OCI-LY7 (cell line): ENCODE measurements around the gene ETV5. TPM values are rescaled to one million over a fixed set of nuclear protein-coding genes. Genes with fewer than 3 reads are reported as not detected.
"Not testable (repeated sequence)": the region's sequence is repeated elsewhere in the genome, so short reads cannot be mapped to it uniquely, and the experiment has no call there.

ENCODE experiments used
- BruUV-seq: library from RNA; stranded (reverse); fragments of 400-500 nt; replicated peaks from 2 replicates; lab custom pipeline; 2021; lab: Mats Ljungman, UMichigan
- CTCF ChIA-PET: fragments of 300-600 bp; sonication (Branson Sonifier 250); formaldehyde crosslinking; loops from one replicate; lab custom pipeline; 2022; ENCODE audit warnings: antibody characterized with exemption; ENCODE audit not compliant: unreplicated experiment; lab: Charles Lee
- POLR2A ChIA-PET: fragments of 300-600 bp; sonication (Branson Sonifier 250); formaldehyde crosslinking; loops from one replicate; lab custom pipeline; 2022; ENCODE audit warnings: antibody characterized with exemption; lab: Charles Lee
- DNase-seq: peaks from one replicate; pipeline ENCODE4 v3.0.0-alpha.2; 2015; ENCODE audit warnings: low spot score
- H2AFZ ChIP-seq: fragments of 200-600 bp; sonication (generic), shearing (Covaris generic); 2 replicates; pipeline ENCODE4 v1.6.1; 2014; ENCODE audit warnings: mild to moderate bottlenecking, antibody characterized with exemption, low read length, moderate library complexity
- H3K27ac ChIP-seq: fragments of 200-600 bp; sonication (generic); 2 replicates; pipeline ENCODE4 v1.5.1; 2014; ENCODE audit warnings: mixed run types, low read depth, mild to moderate bottlenecking, moderate library complexity, low read length, inconsistent platforms; ENCODE audit not compliant: poor library complexity, severe bottlenecking
- H3K36me3 ChIP-seq: fragments of 200-600 bp; sonication (generic); 2 replicates; pipeline ENCODE4 v1.6.1; 2014; ENCODE audit warnings: mild to moderate bottlenecking, antibody characterized with exemption, low read length, moderate library complexity, mixed read lengths; ENCODE audit not compliant: insufficient read depth
- H3K4me1 ChIP-seq: fragments of 200-600 bp; sonication (generic); 2 replicates; pipeline ENCODE4 v1.5.1; 2014; ENCODE audit warnings: mild to moderate bottlenecking, low read length; ENCODE audit not compliant: insufficient read depth, poor library complexity, severe bottlenecking
- H3K4me2 ChIP-seq: fragments of 200-600 bp; sonication (generic); 2 replicates; pipeline ENCODE4 v1.6.1; 2014; ENCODE audit warnings: mild to moderate bottlenecking, low read length
- H3K4me3 ChIP-seq: fragments of 200-600 bp; sonication (generic); 2 replicates; pipeline ENCODE4 v1.5.1; 2014; ENCODE audit warnings: mild to moderate bottlenecking, low read depth, low read length; ENCODE audit not compliant: poor library complexity, severe bottlenecking
- H3K79me2 ChIP-seq: fragments of 200-600 bp; sonication (generic); 2 replicates; pipeline ENCODE4 v1.6.1; 2016; ENCODE audit warnings: low read depth, mild to moderate bottlenecking, low read length, moderate library complexity, mixed read lengths; ENCODE audit not compliant: insufficient read depth
- H3K9me2 ChIP-seq: fragments of 200-600 bp; sonication (generic); 2 replicates; pipeline ENCODE4 v1.6.1; 2016; ENCODE audit warnings: mild to moderate bottlenecking, low read length, mixed read lengths; ENCODE audit not compliant: insufficient read depth
- H3K9me3 ChIP-seq: fragments of 200-600 bp; sonication (generic); 2 replicates; pipeline ENCODE4 v1.6.1; 2014; ENCODE audit warnings: mild to moderate bottlenecking, mixed run types, low read length, mixed read lengths
- H4K20me1 ChIP-seq: fragments of 200-600 bp; sonication (generic); 2 replicates; pipeline ENCODE4 v1.6.1; 2014; ENCODE audit warnings: mild to moderate bottlenecking, antibody characterized with exemption, low read length, moderate library complexity, mixed read lengths; ENCODE audit not compliant: insufficient read depth
- CTCF ChIP-seq: fragments of 200-600 bp; sonication (generic); conservative IDR thresholded peaks from 2 replicates; pipeline ENCODE4 v1.5.1; 2014; ENCODE audit warnings: mild to moderate bottlenecking, antibody characterized with exemption, low read length, moderate library complexity, mixed read lengths
- EZH2phosphoT487 ChIP-seq: fragments of 200-600 bp; sonication (generic); IDR thresholded peaks from 2 replicates; pipeline ENCODE4 v1.6.1; 2018; ENCODE audit warnings: low read depth, borderline replicate concordance, mild to moderate bottlenecking, mixed run types, antibody characterized with exemption, low read length, moderate library complexity, mixed read lengths
- intact Hi-C: fragments of 100-400 bp; cut with micrococcal nuclease; formaldehyde crosslinking; loops from one replicate; pipeline ENCODE4 v1.10.0; 2022; ENCODE audit not compliant: unreplicated experiment
- total RNA-seq, 2 experiments: library from RNA; depleted of rRNA in 1 of 2; stranded (reverse); fragments of >200 nt in 1 of 2; shearing (Covaris generic) in 1 of 2; gene quantifications; 2 replicates each; pipeline ENCODE4 v1.2.3, GENCODE V29; 2014 to 2022

The ETV5 gene
- total RNA-seq, 2 experiments from 2014 or later, result 0.85 to 1.1 TPM

- intact Hi-C loops, result no loop called here
- no peaks in the 10 kb centered on the region for H3K36me3 ChIP-seq
- no peaks in the 10 kb centered on the region for H3K9me2 ChIP-seq
- H3K4me3 ChIP-seq, result no peak overlapping the region
- no peak for DNase-seq
- ChIA-PET POLR2A (interaction anchor here (0.7 kb wide), 1 partner anchor 677 kb away, joined by 5 read pairs; no protein-coding TSS in a partner anchor), CTCF (no interaction called here)
- H3K4me2 ChIP-seq, result no peak overlapping the region
- TF ChIP-seq CTCF, result no peak
- TF ChIP-seq EZH2phosphoT487, result no peak
- no peaks in the 10 kb centered on the region for H4K20me1 ChIP-seq
- H3K4me1 ChIP-seq, result no peaks in the 10 kb centered on the region
- BruUV-seq, result no TSS peak
- H2AFZ ChIP-seq, result no peak overlapping the region
- H3K27ac ChIP-seq, result no peak overlapping the region
- H3K9me3 ChIP-seq, result no peaks in the 10 kb centered on the region
- no peaks in the 10 kb centered on the region for H3K79me2 ChIP-seq
Observed at GRCh38 chr3:186032321-186032720, 76.6 kb downstream of the ETV5 start.

GRCh38 chr3:186025993-186026392, 82.9 kb downstream of the ETV5 start:
- DNase-seq, BruUV-seq, H3K27ac ChIP-seq, H3K9me3 ChIP-seq, H4K20me1 ChIP-seq, CTCF ChIA-PET, H3K4me1 ChIP-seq, intact Hi-C loops, H2AFZ ChIP-seq, H3K9me2 ChIP-seq, H3K4me2 ChIP-seq, H3K4me3 ChIP-seq, H3K36me3 ChIP-seq, H3K79me2 ChIP-seq: not testable (repeated sequence)
- POLR2A ChIA-PET, result interaction anchor here (0.7 kb wide), 2 partner anchors 37 to 1539 kb away, joined by 4 to 6 read pairs; no protein-coding TSS in a partner anchor

GRCh38 chr3:186025161-186025560, 83.7 kb downstream of the ETV5 start:
- POLR2A ChIA-PET, result no interaction called here
- CTCF ChIA-PET, result no interaction called here
- no TSS peak for BruUV-seq

More at GRCh38 chr3:186025161-186025560, 83.7 kb downstream of the ETV5 start:
- Histone ChIP-seq H3K9me2 (no peaks in the 10 kb centered on the region), H3K27ac (no peak overlapping the region), H3K79me2 (no peaks in the 10 kb centered on the region), H2AFZ (no peak overlapping the region), H3K36me3 (no peaks in the 10 kb centered on the region), H3K4me3 (no peak overlapping the region), H3K4me1 (no peaks in the 10 kb centered on the region), H3K4me2 (no peak overlapping the region), H4K20me1 (no peaks in the 10 kb centered on the region), H3K9me3 (no peaks in the 10 kb centered on the region)
- intact Hi-C loops, result no loop called here
- DNase-seq, result no peak
- TF ChIP-seq CTCF, result no peak
- no peak for TF ChIP-seq EZH2phosphoT487
